ENCODE results near the gene IGFBP6.

Gene IGFBP6

DNA sequence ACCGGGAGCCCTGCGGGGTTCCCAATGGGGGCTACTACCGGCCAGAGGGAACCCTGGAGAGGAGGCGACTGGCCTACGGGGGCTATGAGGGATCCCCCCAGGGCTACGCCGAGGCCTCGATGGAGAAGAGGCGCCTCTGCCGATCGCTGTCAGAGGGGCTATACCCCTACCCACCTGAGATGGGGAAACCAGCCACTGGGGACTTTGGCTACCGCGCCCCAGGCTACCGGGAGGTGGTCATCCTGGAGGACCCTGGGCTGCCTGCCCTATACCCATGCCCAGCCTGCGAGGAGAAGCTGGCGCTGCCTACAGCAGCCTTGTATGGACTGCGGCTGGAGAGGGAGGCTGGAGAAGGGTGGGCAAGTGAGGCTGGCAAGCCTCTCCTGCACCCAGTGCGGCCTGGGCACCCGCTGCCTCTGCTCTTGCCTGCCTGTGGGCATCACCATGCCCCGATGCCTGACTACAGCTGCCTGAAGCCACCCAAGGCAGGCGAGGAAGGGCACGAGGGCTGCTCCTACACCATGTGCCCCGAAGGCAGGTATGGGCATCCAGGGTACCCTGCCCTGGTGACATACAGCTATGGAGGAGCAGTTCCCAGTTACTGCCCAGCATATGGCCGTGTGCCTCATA, 37.9 kb upstream of the IGFBP6 start:
- no peak for ATAC-seq

DNA sequence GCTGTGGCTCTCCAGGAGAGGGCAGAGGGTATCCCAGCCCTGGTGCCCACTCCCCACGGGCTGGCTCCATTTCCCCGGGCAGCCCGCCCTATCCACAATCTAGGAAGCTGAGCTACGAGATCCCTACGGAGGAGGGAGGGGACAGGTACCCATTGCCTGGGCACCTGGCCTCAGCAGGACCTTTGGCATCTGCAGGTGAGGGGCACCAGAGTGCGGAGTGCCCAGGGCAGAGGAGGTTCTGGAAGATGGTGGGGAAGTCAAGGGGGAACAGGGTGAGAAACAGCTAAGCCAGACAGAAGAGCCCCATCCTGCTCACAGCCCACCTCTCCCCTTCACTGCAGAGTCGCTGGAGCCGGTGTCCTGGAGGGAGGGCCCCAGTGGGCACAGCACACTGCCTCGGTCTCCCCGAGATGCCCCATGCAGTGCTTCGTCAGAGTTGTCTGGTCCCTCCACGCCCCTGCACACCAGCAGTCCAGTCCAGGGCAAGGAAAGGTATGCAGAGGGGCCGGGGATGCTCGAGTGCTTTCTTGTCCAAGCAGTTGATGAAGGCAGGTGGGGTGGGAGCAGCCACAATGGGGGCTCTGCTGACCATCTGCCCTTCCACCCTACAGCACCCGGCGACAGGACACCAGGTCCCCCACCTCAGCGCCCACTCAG, 37.3 kb upstream of the IGFBP6 start:
- ATAC-seq, result no peak

DNA sequence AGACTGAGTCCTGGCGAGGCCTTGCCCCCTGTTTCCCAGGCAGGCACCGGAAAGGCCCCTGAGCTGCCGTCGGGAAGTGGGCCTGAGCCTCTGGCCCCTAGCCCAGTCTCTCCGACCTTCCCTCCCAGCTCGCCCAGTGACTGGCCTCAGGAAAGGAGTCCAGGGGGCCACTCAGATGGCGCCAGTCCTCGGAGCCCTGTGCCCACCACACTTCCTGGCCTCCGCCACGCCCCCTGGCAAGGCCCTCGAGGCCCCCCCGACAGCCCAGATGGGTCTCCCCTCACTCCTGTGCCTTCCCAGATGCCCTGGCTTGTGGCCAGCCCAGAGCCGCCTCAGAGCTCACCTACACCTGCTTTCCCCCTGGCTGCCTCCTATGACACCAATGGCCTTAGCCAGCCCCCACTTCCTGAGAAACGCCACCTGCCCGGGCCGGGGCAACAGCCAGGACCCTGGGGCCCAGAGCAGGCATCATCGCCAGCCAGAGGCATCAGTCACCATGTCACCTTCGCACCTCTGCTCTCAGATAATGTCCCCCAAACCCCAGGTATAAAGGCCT, 36.7 kb upstream of the IGFBP6 start:
- ATAC-seq, result no peak

DNA sequence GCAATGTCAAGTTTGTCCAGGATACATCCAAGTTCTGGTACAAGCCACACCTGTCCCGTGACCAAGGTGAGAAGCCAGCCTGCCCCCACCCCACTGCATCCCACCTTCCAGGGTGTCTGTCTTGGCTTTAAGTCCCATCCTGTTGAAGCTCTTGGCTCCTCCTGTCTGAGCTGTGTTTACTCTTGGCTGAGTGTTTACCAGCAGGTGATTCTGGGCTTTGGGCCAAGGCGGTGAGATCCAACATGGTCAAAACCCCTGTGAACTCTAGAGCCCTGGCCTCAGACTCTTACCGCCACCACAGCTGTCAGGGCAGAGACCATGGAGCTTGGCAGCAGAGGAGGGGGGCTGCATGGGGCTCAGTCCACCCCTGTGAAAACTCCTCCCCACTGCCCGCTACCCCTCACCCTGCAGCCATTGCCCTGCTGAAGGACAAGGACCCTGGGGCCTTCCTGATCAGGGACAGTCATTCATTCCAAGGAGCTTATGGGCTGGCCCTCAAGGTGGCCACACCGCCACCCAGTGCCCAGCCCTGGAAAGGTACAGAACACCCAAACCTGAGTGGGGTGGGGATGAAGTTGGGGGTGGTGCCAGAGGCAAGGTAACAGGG, 36.0 kb upstream of the IGFBP6 start:
- ATAC-seq, result no peak

GRCh38 chr12:53062011-53062961, 35.2 kb upstream of the IGFBP6 start:
- ATAC-seq, result no peak

DNA sequence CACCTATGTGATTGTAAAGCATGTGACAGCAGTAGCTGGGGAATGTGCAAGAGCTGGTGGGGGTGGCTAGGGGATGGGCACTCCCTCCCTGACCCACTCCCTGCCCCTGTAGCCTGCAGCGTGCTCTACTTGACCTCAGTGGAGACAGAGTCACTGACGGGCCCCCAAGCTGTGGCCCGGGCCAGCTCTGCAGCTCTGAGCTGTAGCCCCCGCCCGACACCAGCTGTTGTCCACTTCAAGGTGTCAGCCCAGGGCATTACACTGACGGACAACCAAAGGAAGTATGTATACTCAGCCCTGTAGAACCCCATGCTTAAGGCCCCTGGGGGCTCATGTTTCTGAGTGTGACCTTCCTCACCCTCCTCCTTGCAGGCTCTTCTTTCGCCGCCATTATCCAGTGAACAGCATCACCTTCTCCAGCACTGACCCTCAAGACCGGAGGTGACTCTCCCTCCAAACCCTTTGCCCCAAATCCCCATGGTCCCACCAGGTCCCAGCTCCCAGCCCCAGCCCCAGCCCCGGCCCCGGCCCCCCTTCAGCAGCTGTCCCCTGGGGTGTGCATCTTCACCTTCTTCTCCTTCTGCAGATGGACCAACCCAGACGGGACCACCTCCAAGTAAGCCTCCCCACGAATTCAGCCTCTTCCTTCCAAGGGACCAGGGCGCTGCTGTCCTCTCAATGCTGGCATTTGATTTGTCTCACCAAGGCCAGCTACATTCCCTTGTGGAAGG, 34.3 kb upstream of the IGFBP6 start:
- ATAC-seq, result no peak

DNA sequence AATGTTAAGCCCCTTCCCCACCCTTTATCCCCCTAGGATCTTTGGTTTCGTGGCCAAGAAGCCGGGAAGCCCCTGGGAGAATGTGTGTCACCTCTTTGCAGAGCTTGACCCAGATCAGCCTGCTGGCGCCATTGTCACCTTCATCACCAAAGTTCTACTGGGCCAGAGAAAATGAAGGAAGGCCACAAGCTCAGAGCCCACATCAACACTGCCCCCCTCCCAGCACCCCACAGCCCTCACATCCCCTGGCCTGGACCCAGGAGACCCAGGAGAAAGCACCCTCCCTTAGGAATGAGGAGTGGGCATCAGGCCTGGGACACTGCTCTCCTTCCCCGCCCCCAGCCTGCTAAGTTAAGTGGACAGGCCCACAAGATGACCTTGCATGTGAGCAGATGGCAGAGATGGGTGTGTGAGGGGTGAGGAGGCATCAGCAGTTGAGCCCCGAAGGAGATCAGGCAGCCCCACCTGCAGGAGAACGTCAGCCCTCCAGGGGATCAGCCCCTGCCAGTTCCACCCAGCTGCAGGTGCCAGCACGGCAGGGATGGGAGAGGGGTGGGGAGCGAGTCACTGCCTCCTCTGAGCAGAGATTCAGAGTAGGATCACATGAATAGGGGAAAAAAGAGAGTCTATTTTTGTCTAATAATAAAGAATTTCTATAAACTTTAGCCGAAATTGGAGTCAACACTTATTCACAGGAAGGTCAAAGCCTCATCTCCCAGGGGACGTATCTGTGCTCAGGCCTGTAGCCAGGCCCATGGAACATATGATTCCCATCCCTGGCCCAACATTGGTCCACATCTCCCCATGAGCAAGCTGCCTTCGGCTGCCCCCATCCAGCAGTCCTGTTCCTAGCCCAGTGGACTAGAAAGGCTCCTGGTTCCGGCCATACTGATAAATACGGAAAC, 33.5 kb upstream of the IGFBP6 start:
- ATAC-seq, result no peak

GRCh38 chr12:53064613-53065436, 32.6 kb upstream of the IGFBP6 start:
- ATAC-seq, result no peak

DNA sequence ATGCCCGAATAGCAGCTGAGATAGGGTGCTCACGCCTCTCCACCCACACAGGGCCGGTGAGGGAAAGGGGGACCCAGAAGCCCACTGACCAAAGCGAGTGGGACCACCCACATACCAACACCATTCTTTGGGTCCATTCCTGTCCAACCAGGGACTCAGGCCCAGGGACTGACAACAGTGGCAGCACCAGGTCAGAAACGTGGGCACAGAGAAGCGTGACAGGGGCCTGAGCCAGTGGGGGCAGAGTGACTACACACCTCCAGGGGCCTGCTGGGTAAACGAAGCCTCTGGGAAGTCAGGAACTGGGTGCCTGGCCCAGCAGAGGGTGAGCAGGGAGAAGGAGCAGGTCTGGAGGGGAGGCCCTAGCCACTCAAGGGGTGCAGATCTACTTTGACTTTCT, 32.0 kb upstream of the IGFBP6 start:
- ATAC-seq, result no peak

- peak; percentile 59 to 65 for ATAC-seq
These were observed 31.2 kb upstream of the IGFBP6 start for GRCh38 chr12:53065975-53066931.

DNA sequence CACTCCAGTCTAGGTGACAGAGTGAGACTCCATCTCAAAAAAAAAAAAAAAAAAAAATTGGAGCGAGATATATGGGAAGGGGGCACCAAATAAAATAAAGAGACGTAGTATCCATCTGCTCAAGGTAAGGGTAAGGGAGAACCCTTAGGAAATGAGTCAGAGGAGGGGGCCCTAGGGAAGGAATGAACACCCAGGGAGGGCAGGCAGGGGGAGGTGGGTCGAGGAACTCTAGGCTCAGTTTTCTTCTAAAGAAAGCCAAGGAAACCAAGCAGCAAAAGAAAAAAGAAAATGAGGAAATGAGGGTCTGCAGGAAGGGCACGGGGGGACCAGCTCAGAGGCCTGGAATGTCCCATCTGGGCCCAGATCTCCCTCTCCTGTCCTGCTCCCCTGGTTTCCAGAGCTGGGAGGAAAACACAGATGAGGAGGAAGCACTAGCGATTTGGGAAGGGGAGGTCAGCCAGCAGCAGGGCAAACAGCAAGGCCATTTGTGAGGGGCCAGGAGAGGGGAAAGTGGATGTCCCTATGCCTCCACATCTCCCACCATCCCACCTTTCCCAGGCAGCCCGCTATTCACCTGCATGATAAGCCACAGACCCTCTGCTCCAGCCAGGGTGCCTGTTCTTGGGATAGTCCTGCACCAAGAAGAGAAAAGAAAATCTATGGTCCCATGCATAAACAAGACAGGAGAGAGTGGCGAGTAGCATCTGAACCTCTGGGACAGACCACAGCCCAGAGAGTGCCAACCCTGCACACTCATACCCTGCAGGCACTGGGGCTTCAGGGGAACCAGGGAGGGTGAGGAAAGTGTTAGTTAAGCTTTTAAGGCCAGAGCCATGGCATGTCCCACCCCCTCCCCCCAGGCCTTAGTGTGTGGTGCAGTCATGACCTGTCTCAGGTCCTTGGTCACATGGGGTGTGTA, 30.1 kb upstream of the IGFBP6 start:
- no peak for ATAC-seq

- no peak for ATAC-seq
These were observed 29.3 kb upstream of the IGFBP6 start for GRCh38 chr12:53067993-53068770.

DNA sequence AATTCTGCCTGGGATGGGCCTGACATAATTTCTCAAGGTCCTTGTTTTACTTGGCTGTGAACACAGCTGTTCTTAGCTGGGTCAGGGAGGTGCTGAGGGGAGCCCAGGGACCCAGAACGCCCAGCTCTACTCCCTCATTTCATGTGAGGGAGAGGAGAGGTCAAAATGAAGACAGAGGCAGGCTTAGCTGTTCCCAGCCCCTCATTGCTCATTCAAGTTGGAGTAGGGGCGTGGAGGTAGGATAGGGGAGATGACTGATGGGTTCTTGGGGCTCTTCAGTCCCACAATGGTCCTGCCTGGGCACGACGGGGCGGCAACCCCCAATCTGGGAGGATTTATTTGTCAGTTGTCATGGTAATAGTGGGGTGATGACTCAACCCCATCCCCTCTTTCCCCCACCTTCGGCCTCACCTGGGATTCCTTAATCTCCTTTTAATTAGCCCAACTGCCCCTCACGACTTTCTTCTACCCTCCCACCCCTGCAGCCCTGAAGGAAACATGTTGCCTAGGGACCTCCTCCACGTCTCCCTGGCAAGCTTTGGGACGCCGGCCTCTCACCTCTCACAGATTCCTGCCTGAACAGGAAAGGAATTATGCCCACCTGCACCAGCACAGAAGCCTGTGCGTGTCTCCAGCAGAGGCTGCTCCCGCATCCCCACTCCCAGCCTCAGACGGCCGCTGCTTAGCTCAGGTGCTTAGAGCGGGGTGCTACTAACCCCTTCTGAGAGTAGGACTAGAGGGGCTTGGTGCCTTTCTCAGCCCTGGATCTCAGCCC, 28.5 kb upstream of the IGFBP6 start:
- ATAC-seq, result no peak

DNA sequence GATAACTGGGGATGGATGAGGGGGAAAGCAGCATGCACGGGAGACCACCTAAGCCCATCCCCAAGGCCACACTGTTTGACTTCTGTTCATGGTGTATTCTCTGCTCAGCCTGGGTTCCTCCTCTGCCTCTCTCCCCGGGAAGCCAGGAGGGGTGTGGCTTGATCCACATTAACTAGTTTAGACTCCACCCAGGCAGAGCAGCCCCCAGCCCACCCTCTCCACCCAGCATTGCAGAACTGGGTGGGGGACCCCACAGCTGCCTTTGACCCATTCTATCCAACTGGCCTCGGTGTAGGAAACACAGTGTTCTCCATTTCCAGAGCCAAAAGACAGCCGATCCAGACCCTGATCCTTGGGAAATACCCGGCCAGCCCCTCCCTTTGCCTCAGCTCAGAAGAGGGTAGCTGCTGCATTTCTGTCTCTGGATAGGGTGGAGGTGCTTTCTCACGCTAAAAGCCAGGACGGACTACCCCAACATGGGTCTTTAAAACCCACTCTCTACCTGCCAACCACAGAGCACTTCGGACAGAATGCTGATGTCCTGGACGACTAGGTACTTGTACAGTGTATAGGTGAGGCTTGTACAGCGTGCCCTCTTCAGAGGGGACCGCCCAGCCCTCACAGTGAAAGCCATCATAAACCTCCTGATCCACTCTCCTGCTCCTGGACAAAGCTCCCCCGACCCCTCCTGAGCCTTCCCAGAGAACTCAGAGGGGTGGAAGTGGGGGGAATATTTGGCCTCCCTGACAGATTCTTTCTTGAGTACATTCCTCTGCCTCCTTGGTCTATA, 27.7 kb upstream of the IGFBP6 start:
- no peak for ATAC-seq

DNA sequence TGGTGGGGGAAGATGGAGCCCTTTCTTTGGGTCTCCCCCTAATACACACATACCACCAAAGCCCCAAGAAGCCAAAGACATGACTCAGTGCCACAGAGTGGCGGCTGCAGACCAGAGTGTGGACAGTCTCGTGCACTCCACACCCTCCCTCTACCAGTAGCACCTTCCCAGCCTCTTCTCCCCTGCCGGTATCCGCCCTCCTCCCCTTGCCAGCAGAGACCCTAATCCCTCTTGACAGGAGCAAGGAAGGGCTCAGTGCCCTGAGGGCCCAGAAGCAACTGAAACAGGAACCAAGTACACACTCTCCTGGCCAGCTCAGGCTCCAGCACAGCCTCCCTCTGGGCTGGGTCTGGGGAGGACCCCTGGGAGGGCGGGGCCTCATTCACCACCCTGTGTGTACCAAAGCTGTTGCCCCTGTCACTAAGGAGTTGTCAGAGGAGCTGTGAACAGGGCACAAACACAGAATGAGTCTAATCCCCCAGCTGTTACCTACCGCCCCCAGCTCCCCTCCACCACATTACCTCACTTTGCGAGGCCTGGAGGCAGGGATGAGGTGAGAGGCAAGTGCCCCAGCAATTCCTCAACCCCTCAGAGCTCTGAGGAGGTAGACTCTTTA, 26.5 kb upstream of the IGFBP6 start:
- ATAC-seq, result no peak

Measured in activated CD4-positive, CD25-positive, alpha-beta regulatory T cell treated with anti-CD3 and anti-CD28 coated beads, Interleukin-2, amount 50 U/mL, for 24 hours (primary cell).